WI38 (cell line): ENCODE data around the gene CHD9.
"Not testable (repeated sequence)": the region's sequence is repeated elsewhere in the genome, so short reads cannot be mapped to it uniquely, and the experiment has no call there.

ENCODE experiments used
- H3K4me3 ChIP-seq: 2 replicates; pipeline ENCODE4 v1.5.1; 2011; ENCODE audit warnings: low read depth, mild to moderate bottlenecking, control low read depth, low read length
- CTCF ChIP-seq: IDR thresholded peaks from 2 replicates; pipeline ENCODE4 v1.5.1; 2012; ENCODE audit warnings: low read depth, mild to moderate bottlenecking, control low read depth, low read length

The CHD9 gene

GRCh38 chr16:53041320-53042051 is 13.3 kb upstream of the CHD9 start:
- no peak overlapping the region for H3K4me3 ChIP-seq
- TF ChIP-seq CTCF = no peak

GRCh38 chr16:53042235-53042701 is 12.5 kb upstream of the CHD9 start:
- no peak overlapping the region for H3K4me3 ChIP-seq
- no peak for TF ChIP-seq CTCF

- H3K4me3 ChIP-seq = no peak overlapping the region
- no peak for TF ChIP-seq CTCF
Measured at GRCh38 chr16:53043428-53043831, 11.4 kb upstream of the CHD9 start.

GRCh38 chr16:53043986-53044601 is 10.7 kb upstream of the CHD9 start:
- no peak overlapping the region for H3K4me3 ChIP-seq
- TF ChIP-seq CTCF = no peak

GRCh38 chr16:53045341-53046220 is 9.2 kb upstream of the CHD9 start:
- TF ChIP-seq CTCF = no peak
- no peak overlapping the region for H3K4me3 ChIP-seq

- not testable (repeated sequence) for H3K4me3 ChIP-seq
Measured at GRCh38 chr16:53047515-53047914, 7.3 kb upstream of the CHD9 start.

- no peak for TF ChIP-seq CTCF
- no peak overlapping the region for H3K4me3 ChIP-seq
Measured at GRCh38 chr16:53048139-53048915, 6.5 kb upstream of the CHD9 start.

GRCh38 chr16:53051255-53051654 is 3.5 kb upstream of the CHD9 start:
- not testable (repeated sequence) for H3K4me3 ChIP-seq
